GM18507 (cell line): ENCODE results near the gene MPZL1.
"Not testable (repeated sequence)": the region's sequence is repeated elsewhere in the genome, so short reads cannot be mapped to it uniquely, and the experiment has no call there.

Source experiments
- DNase-seq: peaks from one replicate; pipeline ENCODE4 v3.0.0; 2011; ENCODE audit warnings: low read depth; ENCODE audit not compliant: insufficient read length; ENCODE audit errors: extremely low spot score
- FAIRE-seq: peaks from 2 replicates; lab custom pipeline; 2011; peaks lifted over from hg19 to GRCh38; lab: Jason Lieb, UNC

Gene MPZL1

DNA sequence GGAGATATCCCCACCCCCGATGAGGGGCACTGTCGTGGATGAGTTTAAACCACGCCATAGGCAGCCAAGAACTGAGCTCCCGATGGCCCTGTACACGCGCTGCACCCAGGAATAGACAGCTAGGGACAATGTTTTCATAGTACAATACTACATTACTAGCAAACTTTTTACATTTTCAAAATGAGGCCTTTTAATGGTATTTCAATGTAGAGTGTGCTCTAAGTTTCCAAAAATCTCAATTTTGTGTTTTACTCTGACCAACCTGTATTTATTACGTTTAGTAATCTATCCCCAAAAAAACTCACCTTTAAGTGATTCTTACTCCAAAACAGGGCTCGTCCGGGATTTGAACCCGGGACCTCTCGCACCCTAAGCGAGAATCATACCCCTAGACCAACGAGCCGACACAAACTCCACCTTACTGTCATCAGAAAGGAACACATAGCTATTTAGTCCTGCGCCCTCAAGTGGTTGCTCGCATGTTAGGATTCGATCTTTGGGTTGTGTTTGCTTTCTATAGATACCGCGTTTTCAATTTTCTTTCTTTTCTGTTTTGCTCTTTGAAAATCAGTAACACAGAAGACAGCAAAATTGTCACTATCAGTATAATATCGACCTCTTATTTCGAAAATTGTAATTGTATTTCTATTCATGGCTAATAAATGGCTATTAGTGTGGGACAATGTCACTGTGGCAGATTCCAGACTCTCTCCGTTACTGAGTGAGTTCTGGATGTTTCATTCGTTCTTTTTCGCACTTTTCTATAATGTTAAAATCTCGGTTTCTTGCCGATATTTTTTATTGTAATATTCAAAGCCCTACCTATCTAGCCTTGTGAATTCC lies 6.4 kb upstream of the MPZL1 start:
- DNase-seq = peak; percentile 38
- peak; percentile 90 for FAIRE-seq

DNA sequence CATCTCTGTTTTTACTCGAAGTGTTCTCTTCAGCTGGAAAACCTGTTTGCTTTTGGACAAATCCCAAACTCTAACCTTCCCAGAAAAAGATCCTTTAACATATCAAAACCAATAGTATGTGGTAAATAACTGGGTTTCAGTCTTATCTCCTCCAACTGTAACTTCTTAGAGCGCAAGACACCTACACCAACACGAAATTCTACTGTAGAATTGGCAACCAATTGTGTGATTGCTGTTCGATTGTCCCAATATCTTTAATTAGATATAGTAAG lies 5.8 kb upstream of the MPZL1 start:
- DNase-seq (no peak), FAIRE-seq (no peak)

- DNase-seq (no peak), FAIRE-seq (no peak)
Observed at GRCh38 chr1:167717351-167717750, 4.4 kb upstream of the MPZL1 start.

DNA sequence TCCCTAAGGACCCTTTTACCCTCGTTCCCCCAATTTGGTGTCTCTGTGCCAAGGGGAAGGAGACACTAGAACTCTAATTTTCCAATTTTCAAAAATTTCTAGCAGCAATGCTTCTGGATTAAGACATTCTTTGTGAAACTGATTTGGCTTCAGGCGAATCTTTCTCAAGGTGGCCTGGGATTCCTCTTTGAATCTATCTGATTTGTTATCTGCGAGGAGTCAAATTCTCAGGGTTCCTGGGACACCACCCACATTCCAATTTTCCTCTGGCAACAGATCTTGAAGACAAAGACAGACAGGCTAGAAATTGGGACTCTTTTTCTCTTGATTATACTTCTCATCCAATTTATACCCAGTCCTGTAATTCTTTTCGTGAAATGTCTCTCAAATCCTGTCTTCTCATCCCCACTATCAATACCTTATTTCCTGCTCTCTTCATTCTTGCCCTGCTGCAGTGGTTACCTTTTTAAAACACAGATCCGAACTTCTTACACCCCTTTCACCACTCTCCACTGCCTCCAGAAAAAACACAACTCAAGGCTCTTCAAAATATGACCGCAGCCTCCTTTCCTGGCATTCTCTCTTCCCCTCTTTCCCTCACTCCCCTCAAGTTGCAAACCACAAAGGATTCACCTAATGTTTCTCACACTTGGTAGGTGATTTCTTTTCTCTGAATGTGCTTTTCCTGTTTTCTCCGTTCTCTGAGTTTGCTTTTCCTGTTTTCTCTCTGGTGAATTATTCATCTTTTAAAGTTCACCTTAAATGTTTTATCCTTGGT lies 2.7 kb upstream of the MPZL1 start:
- no peak for DNase-seq
- peak; percentile 15 for FAIRE-seq

- DNase-seq = not testable (repeated sequence)
- peak; percentile 76 for FAIRE-seq
Observed at GRCh38 chr1:167719715-167720421, 1.9 kb upstream of the MPZL1 start.

DNA sequence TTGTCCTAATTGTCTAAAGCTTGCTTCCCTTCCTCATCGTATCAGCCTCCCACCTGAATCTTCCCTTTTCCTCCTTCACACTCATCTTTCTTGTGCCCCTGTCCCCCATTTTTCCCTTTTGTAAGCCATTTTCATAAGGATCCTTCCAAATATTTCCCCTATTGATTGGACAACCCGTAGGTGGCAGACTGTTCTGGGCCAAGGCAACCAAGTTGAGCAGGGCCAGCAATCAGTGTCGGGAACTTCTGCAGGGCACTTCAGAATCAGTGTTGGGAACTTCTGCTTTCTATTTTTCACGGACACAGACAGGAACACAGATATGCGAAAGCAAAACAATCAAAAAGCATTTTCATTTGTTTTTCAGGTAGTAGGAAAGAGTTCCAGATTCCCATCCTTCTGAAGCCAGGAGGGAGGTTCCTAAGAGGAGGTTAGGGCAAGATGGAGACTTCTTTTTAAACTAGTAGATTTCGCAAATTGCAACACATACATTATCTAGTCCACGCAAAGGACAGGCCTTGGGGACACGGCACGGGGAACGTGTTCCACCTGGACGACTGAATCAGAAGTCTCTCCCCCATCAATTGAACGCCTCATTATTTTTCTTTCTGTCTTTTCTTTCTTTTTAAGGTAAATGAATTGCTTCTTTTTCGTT lies 691 bp upstream of the MPZL1 start:
- FAIRE-seq (peak; percentile 63), DNase-seq (no peak)

GRCh38 chr1:167722152-167722869 lies 529 bp downstream of the MPZL1 start:
- DNase-seq (no peak), FAIRE-seq (no peak)

DNA sequence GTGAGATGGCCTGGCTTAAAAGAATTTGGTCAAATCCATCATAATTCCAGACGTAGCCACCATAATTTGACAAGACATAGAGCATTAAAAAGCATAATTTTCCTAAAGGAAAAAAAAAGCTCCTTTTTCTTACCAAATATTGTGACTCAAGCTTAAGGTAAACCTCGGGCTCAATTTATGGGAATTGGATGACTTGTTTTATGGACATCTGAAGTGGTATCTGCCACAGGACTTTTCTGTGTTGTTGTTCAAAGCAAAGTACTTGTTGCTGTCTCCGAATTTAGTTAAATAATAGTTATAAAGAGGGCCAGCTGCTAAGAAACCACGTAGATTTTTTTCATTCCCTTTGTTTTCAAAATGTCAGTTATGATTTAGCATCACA lies 1.1 kb downstream of the MPZL1 start:
- FAIRE-seq = no peak
- no peak for DNase-seq

DNA sequence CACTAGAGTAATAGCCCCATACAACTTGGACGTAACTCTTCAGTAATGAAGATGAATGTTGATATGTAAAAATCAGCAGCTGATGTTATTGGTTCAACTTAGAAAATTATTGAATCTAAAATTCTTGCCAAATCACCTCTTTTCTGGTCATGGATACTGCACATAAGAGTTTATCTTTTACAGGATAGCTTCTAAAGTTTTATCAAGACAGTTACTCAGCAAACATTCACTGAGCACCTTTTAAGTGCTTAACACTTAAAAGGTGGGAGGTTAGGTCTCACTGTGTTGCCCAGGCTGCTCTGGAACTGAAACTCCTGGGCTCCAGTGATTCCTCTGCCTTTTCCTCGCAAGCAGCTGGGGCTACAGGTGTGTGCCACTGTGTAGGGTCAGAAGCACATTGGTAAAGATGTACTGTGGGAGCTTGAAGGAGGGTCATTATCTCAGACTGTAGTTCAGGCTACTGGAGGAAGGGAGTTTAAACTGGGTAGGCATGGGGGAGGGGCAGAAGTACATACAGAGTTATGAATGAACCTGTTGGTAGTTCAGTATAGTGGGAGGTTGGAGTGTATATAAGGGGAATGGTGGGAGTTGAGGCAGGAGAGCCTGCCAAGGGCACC lies 2.0 kb downstream of the MPZL1 start:
- FAIRE-seq = peak; percentile 35
- no peak for DNase-seq

GRCh38 chr1:167726008-167726407 lies 4.2 kb downstream of the MPZL1 start:
- DNase-seq (no peak), FAIRE-seq (peak; percentile 79)

GRCh38 chr1:167728818-167729410 lies 7.1 kb downstream of the MPZL1 start:
- FAIRE-seq (no peak), DNase-seq (no peak)

DNA sequence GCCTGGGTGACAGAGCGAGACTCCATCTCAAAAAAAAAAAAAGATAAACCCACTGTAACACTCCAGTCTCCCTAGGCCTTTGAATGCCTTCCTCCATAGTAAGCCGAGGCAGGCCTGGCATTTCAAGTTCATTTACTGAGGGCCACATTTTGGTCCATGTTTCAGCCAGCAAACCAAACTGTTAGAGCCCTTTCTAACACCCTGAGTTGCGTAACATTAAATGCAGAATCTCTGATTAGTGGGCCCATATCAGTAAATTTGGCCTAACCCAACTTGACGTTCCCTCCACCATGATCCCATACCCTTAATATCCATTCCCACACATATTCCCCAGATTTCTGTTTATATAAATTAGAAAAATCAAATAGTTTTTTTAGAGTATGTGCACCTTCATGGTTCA lies 12.4 kb downstream of the MPZL1 start:
- DNase-seq (no peak), FAIRE-seq (no peak)

GRCh38 chr1:167734841-167735240 lies 13.1 kb downstream of the MPZL1 start:
- FAIRE-seq = no peak
- no peak for DNase-seq

GRCh38 chr1:167737169-167737568 lies 15.4 kb downstream of the MPZL1 start:
- no peak for DNase-seq
- no peak for FAIRE-seq

GRCh38 chr1:167738158-167738557 lies 16.4 kb downstream of the MPZL1 start:
- no peak for FAIRE-seq

DNA sequence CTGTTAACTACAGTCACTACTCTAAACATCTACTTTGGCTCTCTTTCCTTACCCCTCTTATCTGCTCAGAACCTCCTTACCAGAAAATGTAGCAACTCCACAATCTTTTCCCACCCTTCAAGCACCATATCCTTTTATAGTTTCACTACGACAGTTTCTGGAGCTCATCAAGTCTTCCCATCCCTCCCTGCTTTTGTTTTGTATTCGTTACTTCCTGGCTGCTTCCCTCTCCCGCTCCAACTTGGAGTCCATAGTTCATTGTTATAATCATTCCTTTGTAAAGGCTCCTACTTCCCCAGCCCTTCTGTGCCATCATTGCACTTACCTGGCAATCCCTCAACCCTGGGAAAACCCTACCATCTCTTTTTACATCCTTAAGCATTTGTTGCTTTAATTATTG lies 18.0 kb downstream of the MPZL1 start:
- FAIRE-seq (no peak), DNase-seq (no peak)

More at GRCh38 chr1:167738158-167738557, 16.4 kb downstream of the MPZL1 start:
- DNase-seq = no peak

GRCh38 chr1:167741103-167741502 lies 19.3 kb downstream of the MPZL1 start:
- not testable (repeated sequence) for DNase-seq, FAIRE-seq

- FAIRE-seq, DNase-seq: not testable (repeated sequence)
Observed at GRCh38 chr1:167742392-167743057, 20.7 kb downstream of the MPZL1 start.
